ENCODE results near the gene ACSS3. TPM values are rescaled to one million over a fixed set of nuclear protein-coding genes. Genes with fewer than 3 reads are reported as not detected.

Gene ACSS3
- total RNA-seq, 2 donors from 2014 or later: 28.3 to 29.4 TPM

- Histone ChIP-seq H3K9me3 (ENCODE audit: control insufficient read depth, low read length) (no peaks in the 10 kb centered on the region), H3K27me3 (ENCODE audit: control insufficient read depth, insufficient read depth, low read length, poor library complexity, severe bottlenecking) (no peaks in the 10 kb centered on the region), H3K9ac (ENCODE audit: extremely low read depth, low read length, poor library complexity, severe bottlenecking) (no peak overlapping the region), H3K27ac (ENCODE audit: low read depth, low read length) (no peak overlapping the region), H3K4me1 (ENCODE audit: control insufficient read depth, insufficient read depth, low read length) (no peaks in the 10 kb centered on the region), H3K36me3 (ENCODE audit: control insufficient read depth, insufficient read depth, low read length) (no peaks in the 10 kb centered on the region), H3K4me3 (ENCODE audit: low read length) (no peak overlapping the region)
- Mint-ChIP-seq H3K27ac (no peak overlapping the region), H3K27me3 (ENCODE audit: insufficient read depth) (no peaks in the 10 kb centered on the region), H3K4me1 (peaks cover 4% of the 10 kb centered on the region), H3K36me3 (ENCODE audit: low read depth) (no peaks in the 10 kb centered on the region), H3K4me3 (no peak overlapping the region), H3K9me3 (no peaks in the 10 kb centered on the region)
- peak; percentile 53 for DNase-seq
- peak; percentile 37 for TF ChIP-seq CTCF (conservative IDR thresholded peaks at IDR 0.05)
- 73% methylated on average over 3 of the region's 4 CpGs; no CpG with 5 or more reads in 1 of the 2 experiments for WGBS, 2 experiments (ENCODE audit: insufficient coverage in 1 of 2, insufficient read length in 1 of 2)
Measured at GRCh38 chr12:81261508-81262207, 183.8 kb downstream of the ACSS3 start.

DNA sequence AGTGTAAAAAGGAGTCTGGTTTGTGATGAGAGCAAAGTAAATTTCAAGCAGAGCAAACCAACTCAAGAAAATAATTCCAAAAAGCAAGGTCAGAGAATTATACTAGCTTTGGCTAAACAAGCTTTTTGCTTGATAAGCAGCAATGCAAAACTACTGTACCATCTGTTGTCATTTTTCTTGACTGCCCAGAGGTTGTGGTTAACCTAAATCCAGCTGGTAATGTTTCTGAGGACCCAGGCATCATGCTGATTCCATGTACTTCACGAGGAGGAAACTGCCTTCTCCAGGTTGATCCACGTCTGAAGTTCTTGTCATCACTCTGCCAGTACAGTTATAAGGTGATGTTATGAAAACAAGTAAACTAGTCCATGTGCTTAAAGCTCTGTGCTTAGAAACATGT is 185.2 kb downstream of the ACSS3 start:
- peaks cover 2% of the 10 kb centered on the region for H3K4me1 Mint-ChIP-seq
- no peaks in the 10 kb centered on the region for H3K9me3 Mint-ChIP-seq
- no peak overlapping the region for H3K27ac Mint-ChIP-seq

DNA sequence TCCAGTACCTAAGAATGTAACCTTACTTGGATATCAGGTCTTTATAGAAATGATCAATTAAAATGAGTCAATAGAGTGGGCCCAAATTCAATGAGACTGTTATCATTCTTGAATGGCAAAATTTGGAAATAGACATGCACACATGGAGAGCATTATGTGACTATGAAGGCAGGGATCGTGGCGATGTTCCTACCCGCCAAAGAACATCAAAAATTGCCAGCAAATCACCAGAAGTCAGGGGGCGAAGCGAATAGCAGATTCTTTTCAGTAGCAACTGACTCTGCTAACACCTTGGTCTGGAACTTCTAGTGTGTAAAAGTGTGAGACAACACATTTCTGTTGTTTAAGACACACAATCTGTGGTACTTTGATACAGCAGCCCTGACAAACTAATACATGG is 192.5 kb downstream of the ACSS3 start:
- H3K4me1 ChIP-seq (ENCODE audit: control insufficient read depth, insufficient read depth, low read length): no peaks in the 10 kb centered on the region
- H3K4me3 Mint-ChIP-seq: no peak overlapping the region
- 91 to 100% methylated on average over 3 to 5 of the region's 5 CpGs for WGBS, 2 experiments (ENCODE audit: insufficient coverage in 1 of 2, insufficient read length in 1 of 2)
- no peak overlapping the region for H3K27ac ChIP-seq (ENCODE audit: low read depth, low read length)
- no peak overlapping the region for H3K9ac ChIP-seq (ENCODE audit: extremely low read depth, low read length, poor library complexity, severe bottlenecking)
- H3K27me3 ChIP-seq (ENCODE audit: control insufficient read depth, insufficient read depth, low read length, poor library complexity, severe bottlenecking): no peaks in the 10 kb centered on the region
- H3K27me3 Mint-ChIP-seq (ENCODE audit: insufficient read depth): no peaks in the 10 kb centered on the region
- H3K36me3 ChIP-seq (ENCODE audit: control insufficient read depth, insufficient read depth, low read length): no peaks in the 10 kb centered on the region
- H3K4me1 Mint-ChIP-seq: no peaks in the 10 kb centered on the region
- no peak for TF ChIP-seq CTCF (conservative IDR thresholded peaks at IDR 0.05)
- no peak overlapping the region for H3K27ac Mint-ChIP-seq
- no peak for DNase-seq
- H3K36me3 Mint-ChIP-seq (ENCODE audit: low read depth): no peaks in the 10 kb centered on the region
- no peak overlapping the region for H3K4me3 ChIP-seq (ENCODE audit: low read length)
- H3K9me3 ChIP-seq (ENCODE audit: control insufficient read depth, low read length): no peaks in the 10 kb centered on the region
- H3K9me3 Mint-ChIP-seq: no peaks in the 10 kb centered on the region

More for the DNA sequence above, 185.2 kb downstream of the ACSS3 start:
- no peaks in the 10 kb centered on the region for H3K27me3 Mint-ChIP-seq (ENCODE audit: insufficient read depth)
- no peaks in the 10 kb centered on the region for H3K36me3 Mint-ChIP-seq (ENCODE audit: low read depth)
- H3K36me3 ChIP-seq (ENCODE audit: control insufficient read depth, insufficient read depth, low read length): no peaks in the 10 kb centered on the region
- no peak for TF ChIP-seq CTCF (conservative IDR thresholded peaks at IDR 0.05)
- no peaks in the 10 kb centered on the region for H3K27me3 ChIP-seq (ENCODE audit: control insufficient read depth, insufficient read depth, low read length, poor library complexity, severe bottlenecking)
- H3K9ac ChIP-seq (ENCODE audit: extremely low read depth, low read length, poor library complexity, severe bottlenecking): no peak overlapping the region
- no peak overlapping the region for H3K4me3 Mint-ChIP-seq
- H3K9me3 ChIP-seq (ENCODE audit: control insufficient read depth, low read length): no peaks in the 10 kb centered on the region
- H3K27ac ChIP-seq (ENCODE audit: low read depth, low read length): no peak overlapping the region
- H3K4me3 ChIP-seq (ENCODE audit: low read length): no peak overlapping the region
- H3K4me1 ChIP-seq (ENCODE audit: control insufficient read depth, insufficient read depth, low read length): no peaks in the 10 kb centered on the region
- no peak for DNase-seq
- WGBS, 2 experiments (ENCODE audit: insufficient coverage in 1 of 2, insufficient read length in 1 of 2): 95% methylated on average over 2 of the region's 2 CpGs; no CpG with 5 or more reads in 1 of the 2 experiments

Data from endodermal cell (in vitro differentiated cells).